HCT116 (cell line): ENCODE measurements around the gene CPNE5. TPM values are rescaled to one million over a fixed set of nuclear protein-coding genes. Genes with fewer than 3 reads are reported as not detected.

ENCODE experiments used
- ATAC-seq: fragments of 200-7000 bp; cut with Tn5 transposase; 2 replicates; pipeline ENCODE4 v1.9.1; 2020; ENCODE audit warnings: mild to moderate bottlenecking, moderate library complexity
- BruUV-seq: library from RNA; stranded (reverse); fragments of 400-500 nt; replicated peaks from 2 replicates; lab custom pipeline; 2021; lab: Mats Ljungman, UMichigan
- CTCF ChIA-PET: fragments of 300-600 bp; sonication (Branson Sonifier 250); formaldehyde crosslinking; loops from one replicate; lab custom pipeline; 2021; ENCODE audit warnings: antibody characterized with exemption; lab: Charles Lee
- POLR2A ChIA-PET: fragments of 300-600, 350-600 bp; sonication (Branson Sonifier 250); formaldehyde crosslinking; loops from one replicate; lab custom pipeline; 2021; ENCODE audit warnings: antibody characterized with exemption; lab: Charles Lee
- RAD21 ChIA-PET, 2 experiments: fragments of 300-600 bp; sonication (Branson Sonifier 250); formaldehyde crosslinking; loops; one replicate each; lab custom pipeline; 2023; ENCODE audit warnings: low total read pairs in 2 of 2; ENCODE audit not compliant: uncharacterized antibody in 2 of 2, unreplicated experiment in 2 of 2, low non-redundant PET in 1 of 2; lab: Charles Lee
- DNase-seq: peaks from one replicate; pipeline ENCODE4 v3.0.0-alpha.2; 2010; ENCODE audit warnings: low read depth, low spot score
- H2AFZ ChIP-seq: fragments of 200-600 bp; shearing (Covaris generic), sonication (generic); 2 replicates; pipeline ENCODE4 v1.6.1; 2017; ENCODE audit warnings: low read depth, mixed run types, mixed read lengths, antibody characterized with exemption, low read length; ENCODE audit not compliant: poor library complexity, severe bottlenecking
- H3K27ac ChIP-seq: 2 replicates; pipeline ENCODE4 v1.5.1; 2012; ENCODE audit warnings: low read depth, low read length
- H3K27me3 ChIP-seq: fragments of 200-600 bp; sonication (generic); 2 replicates; pipeline ENCODE4 v1.6.1; 2016; ENCODE audit warnings: mixed run types, low read length, mixed read lengths; ENCODE audit not compliant: insufficient read depth
- H3K36me3 ChIP-seq, 2 experiments: fragments of 200-500 bp in 1 of 2; fragments of 200-600 bp in 1 of 2; sonication (Bioruptor generic) in 1 of 2; sonication (generic) in 1 of 2; 2 replicates each; pipeline versions ENCODE4 v1.5.1 to v1.6.1; 2014 to 2016; ENCODE audit warnings: low read length in 2 of 2, inconsistent platforms in 1 of 2, mixed read lengths in 1 of 2, mixed run types in 1 of 2; ENCODE audit not compliant: insufficient read depth in 2 of 2, control insufficient read depth in 1 of 2
- H3K4me1 ChIP-seq, 2 experiments: fragments of 200-600 bp in 1 of 2; sonication (generic) in 1 of 2; 2 replicates each; pipeline versions ENCODE4 v1.5.1 to v1.6.1; 2012 to 2017; ENCODE audit warnings: low read length in 2 of 2, inconsistent platforms in 1 of 2, mild to moderate bottlenecking in 1 of 2, mixed read lengths in 1 of 2, mixed run types in 1 of 2, moderate library complexity in 1 of 2; ENCODE audit not compliant: insufficient read depth in 2 of 2, control insufficient read depth in 1 of 2
- H3K4me2 ChIP-seq: fragments of 200-600 bp; sonication (generic); 2 replicates; pipeline ENCODE4 v1.6.1; 2017; ENCODE audit warnings: mixed run types, low read length, mixed read lengths
- H3K4me3 ChIP-seq, 2 experiments: fragments of 200-600 bp in 1 of 2; sonication (generic) in 1 of 2; replicated peaks in 1 of 2; 2 replicates each; pipeline ENCODE4 v1.5.1; 2011 to 2016; ENCODE audit warnings: low read length in 2 of 2, control low read depth in 1 of 2, low read depth in 1 of 2, mild to moderate bottlenecking in 1 of 2, mixed read lengths in 1 of 2, mixed run types in 1 of 2
- H3K79me2 ChIP-seq: fragments of 200-600 bp; sonication (generic); 2 replicates; pipeline ENCODE4 v1.6.1; 2017; ENCODE audit warnings: mild to moderate bottlenecking, mixed run types, low read length, moderate library complexity, mixed read lengths; ENCODE audit not compliant: insufficient read depth
- H3K9ac ChIP-seq: fragments of 200-600 bp; sonication (generic); 2 replicates; pipeline ENCODE4 v1.6.1; 2016; ENCODE audit warnings: low read length, mixed read lengths
- H3K9me2 ChIP-seq: fragments of 200-600 bp; sonication (generic), shearing (Covaris generic); 2 replicates; pipeline ENCODE4 v1.6.1; 2017; ENCODE audit warnings: mixed run types, mild to moderate bottlenecking, moderate library complexity; ENCODE audit not compliant: insufficient read depth
- H3K9me3 ChIP-seq, 2 experiments: fragments of 200-500 bp in 1 of 2; fragments of 200-600 bp in 1 of 2; sonication (Bioruptor generic) in 1 of 2; sonication (generic) in 1 of 2; 2 replicates each; pipeline ENCODE4 v1.6.1; 2014 to 2017; ENCODE audit warnings: low read length in 2 of 2, mixed read lengths in 2 of 2, inconsistent platforms in 1 of 2, low read depth in 1 of 2, mild to moderate bottlenecking in 1 of 2, mixed run types in 1 of 2, moderate library complexity in 1 of 2; ENCODE audit not compliant: control insufficient read depth in 1 of 2, insufficient read depth in 1 of 2
- H4K20me1 ChIP-seq: fragments of 200-600 bp; sonication (generic), shearing (Covaris generic); 2 replicates; pipeline ENCODE4 v1.6.1; 2017; ENCODE audit warnings: mixed run types, mild to moderate bottlenecking, moderate library complexity; ENCODE audit not compliant: insufficient read depth
- ATF3 ChIP-seq: IDR thresholded peaks from 2 replicates; pipeline ENCODE4 v1.6.1; 2012
- CBX3 ChIP-seq: IDR thresholded peaks from 2 replicates; pipeline ENCODE4 v1.6.1; 2012; ENCODE audit warnings: low read depth
- CTCF ChIP-seq, 3 experiments: fragments of 200-600 bp in 1 of 3; sonication (generic) in 1 of 3; IDR thresholded peaks in 2 of 3; conservative IDR thresholded peaks in 1 of 3; 2 replicates each; pipeline ENCODE4 v1.5.1; 2012 to 2017; ENCODE audit warnings: low read depth in 2 of 3, low read length in 2 of 3, antibody characterized with exemption in 1 of 3, borderline replicate concordance in 1 of 3, control low read depth in 1 of 3, mild to moderate bottlenecking in 1 of 3, mixed read lengths in 1 of 3, mixed run types in 1 of 3, moderate library complexity in 1 of 3; ENCODE audit not compliant: insufficient read depth in 1 of 3
- EZH2 ChIP-seq: fragments of 200-600 bp; sonication (generic); IDR thresholded peaks from 2 replicates; pipeline ENCODE4 v1.6.1; 2017; ENCODE audit warnings: antibody characterized with exemption, mixed run types
- EZH2phosphoT487 ChIP-seq: fragments of 200-600 bp; IDR thresholded peaks from 2 replicates; pipeline ENCODE4 v1.6.1; 2018; ENCODE audit warnings: antibody characterized with exemption, borderline replicate concordance
- JUND ChIP-seq: IDR thresholded peaks from 2 replicates; pipeline ENCODE4 v1.6.1; 2012
- POLR2AphosphoS5 ChIP-seq: IDR thresholded peaks from 2 replicates; pipeline ENCODE4 v1.6.1; 2011; ENCODE audit warnings: mild to moderate bottlenecking, low read depth, low read length, moderate library complexity
- RAD21 ChIP-seq: IDR thresholded peaks from 2 replicates; pipeline ENCODE4 v1.6.1; 2012; ENCODE audit warnings: low read depth, mild to moderate bottlenecking
- REST ChIP-seq: IDR thresholded peaks from 2 replicates; pipeline ENCODE4 v1.6.1; 2012; ENCODE audit warnings: low read depth
- SIN3A ChIP-seq: IDR thresholded peaks from 2 replicates; pipeline ENCODE4 v1.6.1; 2012; ENCODE audit warnings: low read depth
- SP1 ChIP-seq: IDR thresholded peaks from 2 replicates; pipeline ENCODE4 v1.6.1; 2012; ENCODE audit warnings: low read depth
- SRF ChIP-seq: IDR thresholded peaks from 2 replicates; pipeline ENCODE4 v1.6.1; 2012; ENCODE audit warnings: low read depth
- YY1 ChIP-seq: IDR thresholded peaks from 2 replicates; pipeline ENCODE4 v1.6.1; 2011; ENCODE audit warnings: low read length, low read depth, moderate library complexity, mild to moderate bottlenecking; ENCODE audit not compliant: insufficient replicate concordance; ENCODE audit errors: extremely low read depth
- ZFX ChIP-seq: fragments of 450-650 bp; IDR thresholded peaks from 2 replicates; pipeline ENCODE4 v1.6.1; 2017
- intact Hi-C: fragments of 100-400 bp; cut with micrococcal nuclease; formaldehyde crosslinking; loops from 2 replicates; pipeline ENCODE4 v1.10.0; 2022
- total RNA-seq: library from RNA; stranded (reverse); gene quantifications from one replicate; pipeline ENCODE4 v1.2.1, GENCODE V29; 2021; ENCODE audit not compliant: unreplicated experiment

Gene CPNE5
- total RNA-seq, 1 experiment from 2014 or later, result not detected

GRCh38 chr6:36794713-36795065 is 44.6 kb downstream of the CPNE5 start:
- Histone ChIP-seq H3K9me3 (no peaks in the 10 kb centered on the region), H3K9ac (no peak overlapping the region), H3K27me3 (no peaks in the 10 kb centered on the region), H3K4me2 (no peak overlapping the region), H3K79me2 (no peaks in the 10 kb centered on the region), H3K27ac (no peak overlapping the region), H3K9me2 (no peaks in the 10 kb centered on the region), H3K4me3 (no peak overlapping the region), H3K36me3 (no peaks in the 10 kb centered on the region), H3K4me1 (no peaks in the 10 kb centered on the region), H2AFZ (no peak overlapping the region), H4K20me1 (no peaks in the 10 kb centered on the region)
- CTCF ChIA-PET, result interaction anchor here (1.3 kb wide), 1 partner anchor 12 kb away, joined by 3 read pairs; no protein-coding TSS in a partner anchor
- no peak for DNase-seq
- no TSS peak for BruUV-seq
- TF ChIP-seq REST, result no peak
- no peak for TF ChIP-seq SIN3A
- TF ChIP-seq RAD21, result no peak
- TF ChIP-seq EZH2phosphoT487, result no peak
- no peak for TF ChIP-seq ZFX
- no peak for TF ChIP-seq JUND
- no peak for TF ChIP-seq YY1
- no peak for TF ChIP-seq ATF3
- no peak for TF ChIP-seq SP1
- TF ChIP-seq CBX3, result no peak
- no peak for TF ChIP-seq POLR2AphosphoS5
- no peak for TF ChIP-seq CTCF (IDR thresholded peaks at IDR 0.05 in 2 of 3, conservative IDR thresholded peaks at IDR 0.05 in 1 of 3; ENCODE audit: borderline replicate concordance in 1 of 3, insufficient read depth in 1 of 3, low read depth in 2 of 3, low read length in 2 of 3)
- TF ChIP-seq SRF, result no peak
- TF ChIP-seq EZH2, result no peak
- RAD21 ChIA-PET, result no interaction called here
- no peak for ATAC-seq
- POLR2A ChIA-PET, result no interaction called here
- intact Hi-C loops, result no loop called here
